OCI-LY3 (cell line): ENCODE measurements around the gene CLDN16.

ENCODE experiments used
- EZH2phosphoT487 ChIP-seq: fragments of 200-600 bp; shearing (Covaris generic); IDR thresholded peaks from 2 replicates; pipeline ENCODE4 v1.6.1; 2018; ENCODE audit warnings: antibody characterized with exemption, mixed run types, low read depth
- TF ChIP-seq, protein P1 (sequence below): fragments of 200-600, 300-600 bp; sonication (generic); IDR thresholded peaks from 2 replicates; pipeline ENCODE4 v1.5.1; 2014; ENCODE audit warnings: antibody characterized with exemption, low read length, low read depth

DNA sequence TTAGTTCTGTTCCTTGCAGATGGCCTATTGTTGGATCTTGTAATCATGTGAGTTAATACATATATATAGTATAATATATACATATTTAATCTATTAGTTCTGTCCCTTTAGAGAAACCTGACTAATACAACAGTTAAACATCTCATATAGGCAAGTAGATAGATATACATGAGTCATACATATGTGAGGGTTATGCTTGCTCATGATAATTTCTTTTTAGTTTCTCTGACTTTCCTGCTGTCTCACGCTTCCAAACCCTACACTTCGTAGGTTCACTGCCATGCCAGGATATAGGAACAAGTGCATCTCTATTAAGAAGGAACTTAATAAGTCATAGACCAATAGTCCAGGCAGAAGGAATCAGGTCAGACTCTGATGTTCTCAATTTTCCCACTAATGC is 16.8 kb upstream of the CLDN16 start:
- TF ChIP-seq, protein P1, sequence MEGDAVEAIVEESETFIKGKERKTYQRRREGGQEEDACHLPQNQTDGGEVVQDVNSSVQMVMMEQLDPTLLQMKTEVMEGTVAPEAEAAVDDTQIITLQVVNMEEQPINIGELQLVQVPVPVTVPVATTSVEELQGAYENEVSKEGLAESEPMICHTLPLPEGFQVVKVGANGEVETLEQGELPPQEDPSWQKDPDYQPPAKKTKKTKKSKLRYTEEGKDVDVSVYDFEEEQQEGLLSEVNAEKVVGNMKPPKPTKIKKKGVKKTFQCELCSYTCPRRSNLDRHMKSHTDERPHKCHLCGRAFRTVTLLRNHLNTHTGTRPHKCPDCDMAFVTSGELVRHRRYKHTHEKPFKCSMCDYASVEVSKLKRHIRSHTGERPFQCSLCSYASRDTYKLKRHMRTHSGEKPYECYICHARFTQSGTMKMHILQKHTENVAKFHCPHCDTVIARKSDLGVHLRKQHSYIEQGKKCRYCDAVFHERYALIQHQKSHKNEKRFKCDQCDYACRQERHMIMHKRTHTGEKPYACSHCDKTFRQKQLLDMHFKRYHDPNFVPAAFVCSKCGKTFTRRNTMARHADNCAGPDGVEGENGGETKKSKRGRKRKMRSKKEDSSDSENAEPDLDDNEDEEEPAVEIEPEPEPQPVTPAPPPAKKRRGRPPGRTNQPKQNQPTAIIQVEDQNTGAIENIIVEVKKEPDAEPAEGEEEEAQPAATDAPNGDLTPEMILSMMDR = no peak
- TF ChIP-seq EZH2phosphoT487 = no peak
